Measurements from ENCODE around the gene TEAD1. TPM values are rescaled to one million over a fixed set of nuclear protein-coding genes. Genes with fewer than 3 reads are reported as not detected.

TEAD1 gene
- total and polyA plus RNA-seq, 2 donors (not counting 3 experiments of a cell fraction or from before 2014, with no cell fraction given): 15.3 to 49.0 TPM

DNA sequence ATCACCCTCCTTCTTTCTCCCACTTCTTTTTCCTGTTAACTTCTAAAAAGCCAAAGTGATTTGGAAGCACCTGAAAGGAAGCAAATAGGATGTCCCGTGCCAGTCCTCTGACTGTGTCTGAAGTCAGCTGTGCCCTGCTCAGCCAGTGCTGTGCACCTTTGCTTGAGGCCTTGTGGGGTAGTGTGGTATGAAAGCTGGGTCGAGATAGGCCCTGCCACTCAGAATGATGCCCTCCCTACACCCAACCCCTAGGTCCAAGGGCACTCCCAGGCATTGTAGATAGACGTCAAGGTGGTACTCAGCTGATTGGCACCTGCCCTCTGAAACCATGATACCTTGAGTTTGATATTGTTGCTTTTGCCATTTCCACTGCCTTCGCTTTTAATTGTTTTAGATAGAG is 251.3 kb downstream of the TEAD1 start:
- no peaks in the 10 kb centered on the region for H3K27me3 ChIP-seq (ENCODE audit: control insufficient read depth in 2 of 2, insufficient read depth in 2 of 2, low read length in 2 of 2)
- H4K20me1 ChIP-seq (replicated peaks; ENCODE audit: control insufficient read depth, extremely low read depth, insufficient read depth, low read length): no peaks in the 10 kb centered on the region
- H3K27ac ChIP-seq (ENCODE audit: insufficient read depth, low read depth, low read length): no peak overlapping the region
- H3K4me3 ChIP-seq (replicated peaks in 1 of 3; ENCODE audit: insufficient read depth in 1 of 3, low read depth in 1 of 3, low read length in 3 of 3): no peak overlapping the region
- no peak overlapping the region for H3K9ac ChIP-seq (replicated peaks; ENCODE audit: extremely low read depth, insufficient read depth, low read length)
- H3K4me1 ChIP-seq (ENCODE audit: control insufficient read depth, extremely low read depth, insufficient read depth, low read length): no peaks in the 10 kb centered on the region
- BruUV-seq (replicated peaks): no TSS peak
- no peak for TF ChIP-seq POLR2AphosphoS5 (IDR thresholded peaks at IDR 0.05; ENCODE audit: insufficient read depth, low read depth, low read length)
- intact Hi-C loops (cut with micrococcal nuclease) (no loop called here), dilution Hi-C loops (cut with MboI; ENCODE audit: extremely low pct_ligation_motif_present, low sequenced_read_pairs) (no loop called here)
- no peak overlapping the region for H2AFZ ChIP-seq (ENCODE audit: low read depth, low read length)
- no peaks in the 10 kb centered on the region for H3K79me2 ChIP-seq (ENCODE audit: control insufficient read depth, insufficient read depth, low read length)
- peaks cover 2 to 6% of the 10 kb centered on the region in 2 experiments for H3K36me3 ChIP-seq (ENCODE audit: control insufficient read depth in 2 of 2, extremely low read depth in 1 of 2, insufficient read depth in 2 of 2, low read length in 2 of 2)
- H3K9me3 ChIP-seq (replicated peaks; ENCODE audit: control insufficient read depth, insufficient read depth, low read length): no peaks in the 10 kb centered on the region
- no peaks in the 10 kb centered on the region for H3K9me1 ChIP-seq (replicated peaks; ENCODE audit: control insufficient read depth, extremely low read depth, insufficient read depth, low read length)
- POLR2A ChIA-PET: no interaction called here
- FAIRE-seq (no peak), DNase-seq (ENCODE audit: low read depth, low spot score) (no peak)
- no peak overlapping the region for H3K4me2 ChIP-seq (ENCODE audit: insufficient read depth, low read length)
- CTCF ChIA-PET: interaction anchor here (1.0 kb wide), 1 partner anchor 38 kb away, joined by 3 read pairs; no protein-coding TSS in a partner anchor

DNA sequence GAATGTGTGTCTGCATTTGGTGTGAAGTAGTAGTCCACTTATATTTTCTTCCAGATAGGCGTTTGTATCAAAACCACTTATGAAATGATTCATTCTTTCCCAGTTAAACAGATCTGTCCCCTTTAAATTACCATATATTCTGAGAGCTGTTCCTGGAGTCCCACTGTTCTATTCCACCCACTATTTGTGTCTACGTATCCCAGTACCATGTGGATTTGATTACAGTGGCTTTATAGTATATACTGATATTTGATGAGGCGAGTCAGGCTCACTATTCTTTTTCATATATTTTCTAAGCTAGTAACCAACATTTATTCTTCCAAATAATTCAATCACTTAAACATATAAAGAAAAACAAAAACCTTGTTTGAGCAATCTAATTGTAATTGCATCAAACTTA is 253.0 kb downstream of the TEAD1 start:
- CTCF ChIA-PET: interaction anchor here (1.0 kb wide), 1 partner anchor 13 kb away, joined by 3 read pairs; no protein-coding TSS in a partner anchor
- Histone ChIP-seq H3K27ac (ENCODE audit: insufficient read depth, low read depth, low read length) (no peak overlapping the region), H3K79me2 (ENCODE audit: control insufficient read depth, insufficient read depth, low read length) (no peaks in the 10 kb centered on the region), H3K4me1 (ENCODE audit: control insufficient read depth, extremely low read depth, insufficient read depth, low read length) (no peaks in the 10 kb centered on the region), H3K4me2 (ENCODE audit: insufficient read depth, low read length) (no peak overlapping the region), H3K9ac (replicated peaks; ENCODE audit: extremely low read depth, insufficient read depth, low read length) (no peak overlapping the region), H3K4me3 (replicated peaks in 1 of 3; ENCODE audit: insufficient read depth in 1 of 3, low read depth in 1 of 3, low read length in 3 of 3) (no peak overlapping the region), H3K36me3 (ENCODE audit: control insufficient read depth in 2 of 2, extremely low read depth in 1 of 2, insufficient read depth in 2 of 2, low read length in 2 of 2) (peaks cover 2 to 6% of the 10 kb centered on the region in 2 experiments), H3K9me3 (replicated peaks; ENCODE audit: control insufficient read depth, insufficient read depth, low read length) (no peaks in the 10 kb centered on the region), H3K27me3 (ENCODE audit: control insufficient read depth in 2 of 2, insufficient read depth in 2 of 2, low read length in 2 of 2) (no peaks in the 10 kb centered on the region), H3K9me1 (replicated peaks; ENCODE audit: control insufficient read depth, extremely low read depth, insufficient read depth, low read length) (no peaks in the 10 kb centered on the region), H4K20me1 (replicated peaks; ENCODE audit: control insufficient read depth, extremely low read depth, insufficient read depth, low read length) (no peaks in the 10 kb centered on the region), H2AFZ (ENCODE audit: low read depth, low read length) (no peak overlapping the region)
- no peak for TF ChIP-seq POLR2AphosphoS5 (IDR thresholded peaks at IDR 0.05; ENCODE audit: insufficient read depth, low read depth, low read length)
- no peak for TF ChIP-seq JUN (IDR thresholded peaks at IDR 0.05; ENCODE audit: borderline replicate concordance, insufficient read depth, insufficient read length, low read depth)
- no peak for TF ChIP-seq POLR2A (IDR thresholded peaks at IDR 0.05; ENCODE audit: low read depth, low read length)
- TF ChIP-seq, protein P1, sequence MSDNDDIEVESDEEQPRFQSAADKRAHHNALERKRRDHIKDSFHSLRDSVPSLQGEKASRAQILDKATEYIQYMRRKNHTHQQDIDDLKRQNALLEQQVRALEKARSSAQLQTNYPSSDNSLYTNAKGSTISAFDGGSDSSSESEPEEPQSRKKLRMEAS (IDR thresholded peaks at IDR 0.05; ENCODE audit: insufficient read depth, insufficient read length): no peak
- intact Hi-C loops (cut with micrococcal nuclease) (no loop called here), dilution Hi-C loops (cut with MboI; ENCODE audit: extremely low pct_ligation_motif_present, low sequenced_read_pairs) (no loop called here)
- POLR2A ChIA-PET: no interaction called here
- BruUV-seq (replicated peaks): no TSS peak
- DNase-seq (ENCODE audit: low read depth, low spot score): no peak
- FAIRE-seq: no peak
